K562 (cell line): ENCODE data around the gene FBXL4. TPM values are rescaled to one million over a fixed set of nuclear protein-coding genes. Genes with fewer than 3 reads are reported as not detected.
A peak's percentile ranks its signal among the peaks of the same experiment; 100 is the strongest.

ENCODE experiments used
- ESRRA ChIP-seq: fragments of 450-650 bp; IDR thresholded peaks from 2 replicates; pipeline ENCODE4 v1.6.1; 2014; ENCODE audit warnings: low read depth, mild to moderate bottlenecking, moderate library complexity, borderline replicate concordance
- HMG20B ChIP-seq: fragments of 250-450 bp; sonication (Bioruptor Pico); IDR thresholded peaks from 2 replicates; pipeline ENCODE4 v1.5.0; 2021; ENCODE audit warnings: mild to moderate bottlenecking
- ID3 ChIP-seq, 2 experiments: fragments of 250-450 bp in 1 of 2; fragments of 450-650 bp in 1 of 2; sonication (Bioruptor Pico) in 1 of 2; IDR thresholded peaks; 2 replicates each; pipeline versions ENCODE4 v1.6.1 to v1.8.0; 2016 to 2021; ENCODE audit warnings: mild to moderate bottlenecking in 2 of 2, moderate library complexity in 2 of 2, missing compliant biosample characterization in 1 of 2, missing genetic modification characterization in 1 of 2
- KAT8 ChIP-seq: fragments of 450-650 bp; IDR thresholded peaks from 2 replicates; pipeline ENCODE4 v1.6.1; 2016; ENCODE audit warnings: low read depth, mild to moderate bottlenecking
- L3MBTL2 ChIP-seq: fragments of 450-650 bp; IDR thresholded peaks from 2 replicates; pipeline ENCODE4 v1.6.1; 2016; ENCODE audit warnings: mild to moderate bottlenecking, moderate library complexity
- MAZ ChIP-seq, 2 experiments: fragments of 450-650 bp in 1 of 2; sonication (generic) in 1 of 2; formaldehyde crosslinking; IDR thresholded peaks in 1 of 2; conservative IDR thresholded peaks in 1 of 2; 2 replicates each; pipeline versions ENCODE4 v1.4.0 to v1.5.0; 2020; ENCODE audit warnings: mild to moderate bottlenecking in 1 of 2, missing genetic modification reagents in 1 of 2
- MBD1 ChIP-seq: fragments of 250-450 bp; sonication (Bioruptor Pico); IDR thresholded peaks from 2 replicates; pipeline ENCODE4 v1.8.0; 2022; ENCODE audit warnings: inconsistent platforms
- MECOM ChIP-seq: fragments of 250-450 bp; sonication (Bioruptor Pico); IDR thresholded peaks from 2 replicates; pipeline ENCODE4 v1.8.0; 2022; ENCODE audit warnings: inconsistent platforms
- NEUROD1 ChIP-seq: fragments of 150-350 bp; IDR thresholded peaks from 2 replicates; pipeline ENCODE4 v1.6.1; 2014; ENCODE audit warnings: borderline replicate concordance, low read length, low read depth; ENCODE audit not compliant: partially characterized antibody
- POLR2A ChIP-seq: fragments of 450-650 bp; conservative IDR thresholded peaks from 2 replicates; pipeline ENCODE4 v1.6.1; 2016
- PTBP1 ChIP-seq: fragments of 200-400 bp; formaldehyde crosslinking; IDR thresholded peaks from 2 replicates; pipeline ENCODE4 v1.6.1; 2017; ENCODE audit warnings: low read depth, low read length
- RHOXF2B ChIP-seq: fragments of 250-450 bp; sonication (Bioruptor Pico); conservative IDR thresholded peaks from 2 replicates; pipeline ENCODE4 v1.5.1; 2021
- SLC30A9 ChIP-seq: fragments of 250-450 bp; sonication (Bioruptor Pico); IDR thresholded peaks from 2 replicates; pipeline ENCODE4 v1.8.0; 2022; ENCODE audit warnings: mild to moderate bottlenecking, moderate library complexity
- SMARCE1 ChIP-seq: fragments of 450-650 bp; IDR thresholded peaks from 2 replicates; pipeline ENCODE4 v1.7.1; 2016; ENCODE audit warnings: mild to moderate bottlenecking
- SOX6 ChIP-seq: fragments of 450-650 bp; IDR thresholded peaks from 2 replicates; pipeline ENCODE4 v1.6.1; 2014; ENCODE audit warnings: mild to moderate bottlenecking
- WHSC1 ChIP-seq: IDR thresholded peaks from one replicate; pipeline ENCODE4 v1.6.1; 2012; ENCODE audit warnings: low read length, control low read depth, inconsistent platforms
- YY1 ChIP-seq, 3 experiments: IDR thresholded peaks; 2 replicates each; pipeline ENCODE4 v1.6.1; 2011; ENCODE audit warnings: low read length in 2 of 3, mild to moderate bottlenecking in 2 of 3, moderate library complexity in 2 of 3, borderline replicate concordance in 1 of 3, control low read depth in 1 of 3, low read depth in 1 of 3; ENCODE audit not compliant: insufficient read depth in 3 of 3, insufficient replicate concordance in 2 of 3, control insufficient read depth in 1 of 3, insufficient read length in 1 of 3; ENCODE audit errors: extremely low read depth in 1 of 3
- ZBTB5 ChIP-seq: fragments of 450-650 bp; IDR thresholded peaks from 2 replicates; pipeline ENCODE4 v1.6.1; 2017; ENCODE audit warnings: antibody characterized with exemption
- ZKSCAN8 ChIP-seq: fragments of 200-800 bp; sonication (Bioruptor generic); IDR thresholded peaks from 2 replicates; pipeline ENCODE4 v1.6.1; 2016; ENCODE audit warnings: missing genetic modification characterization, missing compliant biosample characterization
- ZNF274 ChIP-seq: IDR thresholded peaks from 2 replicates; pipeline ENCODE4 v1.6.1; 2011; ENCODE audit warnings: low read depth, mild to moderate bottlenecking, low read length, moderate library complexity, borderline replicate concordance
- polyA plus RNA-seq, 8 experiments: library from polyadenylated mRNA; depleted of rRNA in 4 of 8; stranded (reverse) in 5 of 8; unstranded in 3 of 8; fragments of >200 nt; fragmentation: Nextera tagmentation in 2 of 8; fragmentation: Illumina TruSeq in 1 of 8; extraction: Ambion mirVana in 2 of 8; extraction: Trizol in 1 of 8; gene quantifications; 2 replicates each; pipeline versions ENCODE4 v1.2.1 to v1.2.3, GENCODE V29; 2011 to 2014; ENCODE audit warnings: inconsistent platforms in 1 of 8, missing spikeins in 1 of 8
- total RNA-seq, 7 experiments: library from RNA; depleted of rRNA in 6 of 7; stranded (reverse); fragments of >200 nt in 6 of 7; fragmentation: Illumina TruSeq in 2 of 7; extraction: Trizol in 2 of 7; gene quantifications; 2 replicates each; pipeline versions ENCODE4 v1.2.1 to v1.2.3, GENCODE V29; 2011 to 2021; ENCODE audit warnings: low replicate concordance in 1 of 7

Gene FBXL4
- total and polyA plus RNA-seq, 9 of the 15 experiments (the other 6 are each of a cell fraction or from before 2014, with no cell fraction given) = 4.2 to 23.1 (median 7.7) TPM

- TF ChIP-seq HMG20B (CRISPR knock-in tag) (no peak), YY1 (IDR thresholded peaks at IDR 0.05; ENCODE audit: borderline replicate concordance in 1 of 3, control insufficient read depth in 1 of 3, extremely low read depth in 1 of 3, insufficient read depth in 3 of 3, insufficient read length in 1 of 3, insufficient replicate concordance in 2 of 3, low read depth in 1 of 3, low read length in 2 of 3) (peak in 1 of 3 experiments; percentile 74), ZKSCAN8 (CRISPR knock-in tag) (no peak), NEUROD1 (no peak), SLC30A9 (CRISPR knock-in tag) (no peak), MAZ (CRISPR knock-in tag; conservative IDR thresholded peaks at IDR 0.05 in 1 of 2, IDR thresholded peaks at IDR 0.05 in 1 of 2) (peak; percentile 50 to 67; a peak in 2 of 4 replicates), SOX6 (no peak; the same call in 1 of the 2 replicates), ESRRA (no peak), KAT8 (no peak), PTBP1 (no peak), MBD1 (no peak), MECOM (CRISPR knock-in tag) (no peak), ZNF274 (no peak), SMARCE1 (peak; percentile 50), POLR2A (no peak), RHOXF2B (CRISPR knock-in tag) (no peak), WHSC1 (no peak), L3MBTL2 (peak; percentile 43; the same call in 1 of the 2 replicates), ID3 (CRISPR knock-in tag; IDR thresholded peaks at IDR 0.05) (no peak), ID3 (tag; IDR thresholded peaks at IDR 0.05) (no peak), ZBTB5 (no peak)
Observed at GRCh38 chr6:98834060-98835031, 113.4 kb downstream of the FBXL4 start, which contains the start of gene POU3F2 (continued).
